Thyroid gland (tissue), 4 donors: ENCODE data around the gene RBM4B.

Source experiments
- POLR2A ChIP-seq, 2 donors: fragments of 450-650 bp; IDR thresholded peaks; one replicate each; pipeline ENCODE4 v1.6.1; 2017; ENCODE audit warnings: antibody characterized with exemption in 2 of 2, mild to moderate bottlenecking in 2 of 2, moderate library complexity in 1 of 2
- TF ChIP-seq, protein P1 (sequence below), 6 experiments: fragments of 200-600 bp in 3 of 6; fragments of 450-650 bp in 3 of 6; sonication (generic) in 3 of 6; IDR thresholded peaks; one replicate each; pipeline ENCODE4 v1.5.1; 2016 to 2019; ENCODE audit warnings: antibody characterized with exemption in 6 of 6, mild to moderate bottlenecking in 2 of 6, inconsistent platforms in 1 of 6, moderate library complexity in 1 of 6

GRCh38 chr11:66722745-66723651 is 45.3 kb upstream of the RBM4B start:
- TF ChIP-seq POLR2A (IDR thresholded peaks at IDR 0.05): no peak
- TF ChIP-seq, protein P1, sequence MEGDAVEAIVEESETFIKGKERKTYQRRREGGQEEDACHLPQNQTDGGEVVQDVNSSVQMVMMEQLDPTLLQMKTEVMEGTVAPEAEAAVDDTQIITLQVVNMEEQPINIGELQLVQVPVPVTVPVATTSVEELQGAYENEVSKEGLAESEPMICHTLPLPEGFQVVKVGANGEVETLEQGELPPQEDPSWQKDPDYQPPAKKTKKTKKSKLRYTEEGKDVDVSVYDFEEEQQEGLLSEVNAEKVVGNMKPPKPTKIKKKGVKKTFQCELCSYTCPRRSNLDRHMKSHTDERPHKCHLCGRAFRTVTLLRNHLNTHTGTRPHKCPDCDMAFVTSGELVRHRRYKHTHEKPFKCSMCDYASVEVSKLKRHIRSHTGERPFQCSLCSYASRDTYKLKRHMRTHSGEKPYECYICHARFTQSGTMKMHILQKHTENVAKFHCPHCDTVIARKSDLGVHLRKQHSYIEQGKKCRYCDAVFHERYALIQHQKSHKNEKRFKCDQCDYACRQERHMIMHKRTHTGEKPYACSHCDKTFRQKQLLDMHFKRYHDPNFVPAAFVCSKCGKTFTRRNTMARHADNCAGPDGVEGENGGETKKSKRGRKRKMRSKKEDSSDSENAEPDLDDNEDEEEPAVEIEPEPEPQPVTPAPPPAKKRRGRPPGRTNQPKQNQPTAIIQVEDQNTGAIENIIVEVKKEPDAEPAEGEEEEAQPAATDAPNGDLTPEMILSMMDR (IDR thresholded peaks at IDR 0.05): no peak
